CD14-positive monocyte (primary cell): Measurements from ENCODE around the gene CD44. TPM values are rescaled to one million over a fixed set of nuclear protein-coding genes. Genes with fewer than 3 reads are reported as not detected.
A peak's percentile ranks its signal among the peaks of the same experiment; 100 is the strongest.

Experiments used
- DNase-seq, 3 donors: peaks; one replicate each; pipeline ENCODE4 v3.0.0-alpha.2; 2011 to 2022
- H2AFZ ChIP-seq: 2 replicates; pipeline ENCODE4 v1.6.0; 2012; ENCODE audit warnings: mild to moderate bottlenecking, low read depth, low read length, inconsistent platforms; ENCODE audit not compliant: insufficient read depth, poor library complexity, severe bottlenecking
- H3K27ac ChIP-seq, 2 donors: 1 replicate in 1 of 2; 2 replicates in 1 of 2; pipeline ENCODE4 v1.5.1; 2012 to 2013; ENCODE audit warnings: low read length in 2 of 2, control low read depth in 1 of 2, inconsistent platforms in 1 of 2, low read depth in 1 of 2, mild to moderate bottlenecking in 1 of 2
- H3K27me3 ChIP-seq, 2 donors: one replicate each; pipeline versions ENCODE4 v1.6.0 to v1.6.1; 2011 to 2013; ENCODE audit warnings: low read length in 2 of 2; ENCODE audit not compliant: control insufficient read depth in 2 of 2, insufficient read depth in 2 of 2
- H3K36me3 ChIP-seq, 2 donors: replicated peaks in 1 of 2; 1 replicate in 1 of 2; 2 replicates in 1 of 2; pipeline versions ENCODE4 v1.5.1 to v1.6.1; 2012 to 2013; ENCODE audit warnings: low read length in 2 of 2, control low read depth in 1 of 2, inconsistent platforms in 1 of 2, mild to moderate bottlenecking in 1 of 2; ENCODE audit not compliant: insufficient read depth in 2 of 2, control insufficient read depth in 1 of 2
- H3K4me1 ChIP-seq, 2 donors: 1 replicate in 1 of 2; 2 replicates in 1 of 2; pipeline versions ENCODE4 v1.5.1 to v1.6.1; 2012 to 2013; ENCODE audit warnings: low read length in 2 of 2, control low read depth in 1 of 2, inconsistent platforms in 1 of 2, mild to moderate bottlenecking in 1 of 2, moderate library complexity in 1 of 2; ENCODE audit not compliant: insufficient read depth in 2 of 2, control insufficient read depth in 1 of 2
- H3K4me2 ChIP-seq: replicated peaks from 2 replicates; pipeline ENCODE3; 2012; ENCODE audit warnings: low read length, moderate library complexity, mild to moderate bottlenecking; ENCODE audit not compliant: poor library complexity, severe bottlenecking; ENCODE audit errors: extremely low read depth
- H3K4me3 ChIP-seq, 3 experiments: fragments of 200-600 bp in 1 of 3; sonication (generic) in 1 of 3; replicated peaks in 1 of 3; 1 replicate in 2 of 3; 2 replicates in 1 of 3; pipeline ENCODE4 v1.5.1; 2011 to 2013; ENCODE audit warnings: low read length in 3 of 3, mild to moderate bottlenecking in 3 of 3, control low read depth in 2 of 3, low read depth in 2 of 3, inconsistent platforms in 1 of 3, moderate library complexity in 1 of 3
- H3K79me2 ChIP-seq: 2 replicates; pipeline ENCODE4 v1.6.0; 2012; ENCODE audit warnings: mild to moderate bottlenecking, control low read depth, inconsistent platforms, low read length, moderate library complexity; ENCODE audit not compliant: insufficient read depth
- H3K9ac ChIP-seq: 2 replicates; pipeline ENCODE4 v1.6.0; 2017; ENCODE audit warnings: low read length, mild to moderate bottlenecking; ENCODE audit not compliant: insufficient read depth, poor library complexity, severe bottlenecking
- H3K9me3 ChIP-seq, 2 donors: replicated peaks in 1 of 2; 1 replicate in 1 of 2; 2 replicates in 1 of 2; pipeline versions ENCODE4 v1.5.1 to v1.6.1; 2012 to 2013; ENCODE audit warnings: low read length in 2 of 2, control low read depth in 1 of 2; ENCODE audit not compliant: control insufficient read depth in 1 of 2, insufficient read depth in 1 of 2
- H4K20me1 ChIP-seq: 2 replicates; pipeline ENCODE4 v1.6.0; 2012; ENCODE audit warnings: mild to moderate bottlenecking, low read length, control low read depth, moderate library complexity; ENCODE audit not compliant: insufficient read depth
- H3K27ac Mint-ChIP-seq, 7 donors: one replicate each; pipeline ENCODE4 v1.8.0; 2020; ENCODE audit warnings: mild to moderate bottlenecking in 7 of 7, mixed read lengths in 7 of 7, moderate library complexity in 6 of 7, inconsistent platforms in 2 of 7
- H3K27me3 Mint-ChIP-seq, 3 donors: one replicate each; pipeline ENCODE4 v1.8.0; 2021 to 2022; ENCODE audit warnings: low read depth in 3 of 3, mild to moderate bottlenecking in 3 of 3, mixed read lengths in 3 of 3, moderate library complexity in 3 of 3, inconsistent platforms in 1 of 3
- H3K36me3 Mint-ChIP-seq, 2 donors: one replicate each; pipeline ENCODE4 v1.8.0; 2020; ENCODE audit warnings: mixed read lengths in 2 of 2, inconsistent platforms in 1 of 2, mild to moderate bottlenecking in 1 of 2
- H3K4me1 Mint-ChIP-seq: one replicate; pipeline ENCODE4 v1.8.0; 2020; ENCODE audit warnings: mild to moderate bottlenecking, mixed read lengths
- H3K4me3 Mint-ChIP-seq, 2 donors: one replicate each; pipeline ENCODE4 v1.8.0; 2020; ENCODE audit warnings: mild to moderate bottlenecking in 2 of 2, mixed read lengths in 2 of 2, moderate library complexity in 1 of 2
- H3K9me3 Mint-ChIP-seq, 7 donors: one replicate each; pipeline ENCODE4 v1.8.0; 2020 to 2022; ENCODE audit warnings: mixed read lengths in 7 of 7, mild to moderate bottlenecking in 6 of 7, moderate library complexity in 6 of 7, inconsistent platforms in 2 of 7
- WGBS: methylation state at CpG from one replicate; pipeline ENCODE4 v1.1.5; 2013; ENCODE audit warnings: missing lambda C conversion rate; ENCODE audit not compliant: insufficient coverage; 5-methylcytosine and 5-hydroxymethylcytosine counted together
- intact Hi-C, 2 donors: fragments of 100-400 bp; cut with micrococcal nuclease; formaldehyde crosslinking; loops; one replicate each; pipeline versions ENCODE4 v1.15.0 to v1.15.1; 2023
- polyA plus RNA-seq, 3 donors: library from polyadenylated mRNA; depleted of rRNA in 1 of 3; unstranded in 2 of 3; stranded (reverse) in 1 of 3; fragments of 300-500 nt in 2 of 3; fragments of >200 nt in 1 of 3; fragmentation: Illumina TruSeq in 2 of 3; gene quantifications; 1 replicate in 2 of 3; 2 replicates in 1 of 3; pipeline ENCODE4 v1.2.3, GENCODE V29; 2012 to 2021
- TF ChIP-seq, protein P1 (sequence below): fragments of 200-600 bp; IDR thresholded peaks from one replicate; pipeline ENCODE4 v1.8.0; 2022; ENCODE audit warnings: antibody characterized with exemption, mild to moderate bottlenecking

The CD44 gene
- polyA plus RNA-seq, 3 donors = 415 to 866 (median 531) TPM

GRCh38 chr11:35215945-35216344 is 77.0 kb downstream of the CD44 start:
- H3K4me2 ChIP-seq = no peak overlapping the region
- H4K20me1 ChIP-seq = no peaks in the 10 kb centered on the region
- TF ChIP-seq, protein P1, sequence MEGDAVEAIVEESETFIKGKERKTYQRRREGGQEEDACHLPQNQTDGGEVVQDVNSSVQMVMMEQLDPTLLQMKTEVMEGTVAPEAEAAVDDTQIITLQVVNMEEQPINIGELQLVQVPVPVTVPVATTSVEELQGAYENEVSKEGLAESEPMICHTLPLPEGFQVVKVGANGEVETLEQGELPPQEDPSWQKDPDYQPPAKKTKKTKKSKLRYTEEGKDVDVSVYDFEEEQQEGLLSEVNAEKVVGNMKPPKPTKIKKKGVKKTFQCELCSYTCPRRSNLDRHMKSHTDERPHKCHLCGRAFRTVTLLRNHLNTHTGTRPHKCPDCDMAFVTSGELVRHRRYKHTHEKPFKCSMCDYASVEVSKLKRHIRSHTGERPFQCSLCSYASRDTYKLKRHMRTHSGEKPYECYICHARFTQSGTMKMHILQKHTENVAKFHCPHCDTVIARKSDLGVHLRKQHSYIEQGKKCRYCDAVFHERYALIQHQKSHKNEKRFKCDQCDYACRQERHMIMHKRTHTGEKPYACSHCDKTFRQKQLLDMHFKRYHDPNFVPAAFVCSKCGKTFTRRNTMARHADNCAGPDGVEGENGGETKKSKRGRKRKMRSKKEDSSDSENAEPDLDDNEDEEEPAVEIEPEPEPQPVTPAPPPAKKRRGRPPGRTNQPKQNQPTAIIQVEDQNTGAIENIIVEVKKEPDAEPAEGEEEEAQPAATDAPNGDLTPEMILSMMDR = no peak
- no peak overlapping the region for H2AFZ ChIP-seq
- no peak overlapping the region for H3K9ac ChIP-seq
- peak overlapping the region; percentile 95 to 99 (median 98) for H3K27ac Mint-ChIP-seq
- H3K27ac ChIP-seq = peak overlapping the region in 1 of 2 donors; percentile 97
- H3K27me3 ChIP-seq = no peaks in the 10 kb centered on the region
- intact Hi-C loops = loop anchor here (10.0 kb wide), 3 partner anchors 51 to 211 kb away; no protein-coding TSS in a partner anchor
- no peak overlapping the region for H3K4me3 Mint-ChIP-seq
- no peaks in the 10 kb centered on the region for H3K9me3 ChIP-seq
- DNase-seq = no peak
- no peak overlapping the region for H3K4me3 ChIP-seq
- H3K4me1 Mint-ChIP-seq = peaks cover 64% of the 10 kb centered on the region
- H3K4me1 ChIP-seq = peaks cover 57 to 64% of the 10 kb centered on the region in 2 donors
- peaks cover 26% of the 10 kb centered on the region for H3K79me2 ChIP-seq
- no peaks in the 10 kb centered on the region for H3K9me3 Mint-ChIP-seq
- peaks cover 54 to 64% of the 10 kb centered on the region in 2 donors for H3K36me3 ChIP-seq
- H3K27me3 Mint-ChIP-seq = peaks cover 0 to 3% (median 0%) of the 10 kb centered on the region in 3 donors
- H3K36me3 Mint-ChIP-seq = peaks cover 66 to 81% of the 10 kb centered on the region in 2 donors

GRCh38 chr11:35216962-35217678 is 78.1 kb downstream of the CD44 start:
- H3K9me3 ChIP-seq = no peaks in the 10 kb centered on the region
- intact Hi-C loops = loop anchor here (10.0 kb wide), 3 partner anchors 52 to 212 kb away; no protein-coding TSS in a partner anchor
- Mint-ChIP-seq H3K27me3 (peaks cover 0 to 3% (median 0%) of the 10 kb centered on the region in 3 donors), H3K27ac (peak overlapping the region; percentile 85 to 99 (median 97)), H3K4me3 (no peak overlapping the region), H3K9me3 (no peaks in the 10 kb centered on the region), H3K36me3 (peaks cover 71 to 87% of the 10 kb centered on the region in 2 donors), H3K4me1 (peaks cover 53% of the 10 kb centered on the region)
- no peak overlapping the region for H3K9ac ChIP-seq
- TF ChIP-seq, protein P1 = no peak
- peaks cover 49 to 54% of the 10 kb centered on the region in 2 donors for H3K4me1 ChIP-seq
- no peak overlapping the region for H3K4me3 ChIP-seq
- peaks cover 26% of the 10 kb centered on the region for H3K79me2 ChIP-seq
- DNase-seq = peak; percentile 18 to 51 (median 42)
- H3K4me2 ChIP-seq = no peak overlapping the region
- no peaks in the 10 kb centered on the region for H3K27me3 ChIP-seq
- H3K36me3 ChIP-seq = peaks cover 66 to 72% of the 10 kb centered on the region in 2 donors
- 82% methylated on average over 1 of the region's 3 CpGs for WGBS
- H4K20me1 ChIP-seq = no peaks in the 10 kb centered on the region
- H2AFZ ChIP-seq = no peak overlapping the region
- H3K27ac ChIP-seq = peak overlapping the region in 1 of 2 donors; percentile 97
